ENCODE measurements around the gene CD53. TPM values are rescaled to one million over a fixed set of nuclear protein-coding genes. Genes with fewer than 3 reads are reported as not detected.
"Not testable (repeated sequence)": the region's sequence is repeated elsewhere in the genome, so short reads cannot be mapped to it uniquely, and the experiment has no call there.

CD53 gene
- total RNA-seq, 4 donors from 2014 or later = 2.2 to 7.5 (median 6.0) TPM

GRCh38 chr1:110921953-110922352 is 49.0 kb downstream of the CD53 start:
- ATAC-seq (no peak), DNase-seq (no peak)
- no peaks in the 10 kb centered on the region for H3K9me3 ChIP-seq
- H3K27ac ChIP-seq = no peak overlapping the region
- in situ Hi-C loops (cut with MboI; ENCODE audit: low sequenced_read_pairs in 4 of 4) = no loop called here
- H3K4me1 ChIP-seq = no peaks in the 10 kb centered on the region
- H3K36me3 ChIP-seq = no peaks in the 10 kb centered on the region
- H3K27me3 ChIP-seq = no peaks in the 10 kb centered on the region
- TF ChIP-seq CTCF (IDR thresholded peaks at IDR 0.05 in 4 of 5, conservative IDR thresholded peaks at IDR 0.05 in 1 of 5) = no peak
- no peak for TF ChIP-seq POLR2A (IDR thresholded peaks at IDR 0.05)
- H3K4me3 ChIP-seq = no peak overlapping the region
- intact Hi-C loops (cut with DNase I; ENCODE audit: low total_unique reads) = no loop called here

GRCh38 chr1:110927484-110928075 is 54.6 kb downstream of the CD53 start:
- in situ Hi-C loops (cut with MboI; ENCODE audit: low sequenced_read_pairs in 4 of 4) = loop anchor here in 1 of 4 donors (25.0 kb wide), 1 partner anchor 90 kb away; no protein-coding TSS in a partner anchor
- no peak overlapping the region for H3K4me3 ChIP-seq
- no peak for TF ChIP-seq POLR2A (IDR thresholded peaks at IDR 0.05)
- TF ChIP-seq CTCF (IDR thresholded peaks at IDR 0.05 in 4 of 5, conservative IDR thresholded peaks at IDR 0.05 in 1 of 5) = no peak
- H3K9me3 ChIP-seq = no peaks in the 10 kb centered on the region
- H3K4me1 ChIP-seq = no peaks in the 10 kb centered on the region
- DNase-seq (no peak), ATAC-seq (no peak)
- no peaks in the 10 kb centered on the region for H3K36me3 ChIP-seq
- H3K27ac ChIP-seq = no peak overlapping the region
- intact Hi-C loops (cut with DNase I; ENCODE audit: low total_unique reads) = no loop called here
- no peaks in the 10 kb centered on the region for H3K27me3 ChIP-seq

- Histone ChIP-seq H3K27ac (no peak overlapping the region), H3K36me3 (no peaks in the 10 kb centered on the region), H3K27me3 (no peaks in the 10 kb centered on the region), H3K4me1 (no peaks in the 10 kb centered on the region), H3K4me3 (no peak overlapping the region), H3K9me3 (no peaks in the 10 kb centered on the region)
- in situ Hi-C loops (cut with MboI; ENCODE audit: low sequenced_read_pairs in 4 of 4) = loop anchor here in 1 of 4 donors (25.0 kb wide), 1 partner anchor 91 kb away; no protein-coding TSS in a partner anchor
- TF ChIP-seq CTCF (IDR thresholded peaks at IDR 0.05 in 4 of 5, conservative IDR thresholded peaks at IDR 0.05 in 1 of 5) = no peak
- no peak for TF ChIP-seq POLR2A (IDR thresholded peaks at IDR 0.05)
- DNase-seq = no peak
- no peak for ATAC-seq
- intact Hi-C loops (cut with DNase I; ENCODE audit: low total_unique reads) = no loop called here
Measured at GRCh38 chr1:110928191-110928590, 55.2 kb downstream of the CD53 start.

GRCh38 chr1:110928904-110929303 is 56.0 kb downstream of the CD53 start:
- Histone ChIP-seq H3K9me3 (no peaks in the 10 kb centered on the region), H3K27ac (no peak overlapping the region), H3K36me3 (no peaks in the 10 kb centered on the region), H3K4me1 (no peaks in the 10 kb centered on the region), H3K4me3 (no peak overlapping the region), H3K27me3 (no peaks in the 10 kb centered on the region)
- DNase-seq = no peak
- in situ Hi-C loops (cut with MboI; ENCODE audit: low sequenced_read_pairs in 4 of 4) (loop anchor here in 1 of 4 donors (25.0 kb wide), 1 partner anchor 92 kb away; no protein-coding TSS in a partner anchor), intact Hi-C loops (cut with DNase I; ENCODE audit: low total_unique reads) (no loop called here)
- TF ChIP-seq POLR2A (IDR thresholded peaks at IDR 0.05) (no peak), CTCF (IDR thresholded peaks at IDR 0.05 in 4 of 5, conservative IDR thresholded peaks at IDR 0.05 in 1 of 5) (no peak)
- no peak for ATAC-seq

GRCh38 chr1:110931097-110931496 is 58.1 kb downstream of the CD53 start:
- H3K4me3 ChIP-seq; H3K27me3 ChIP-seq; intact Hi-C loops (cut with DNase I; ENCODE audit: low total_unique reads); DNase-seq; H3K36me3 ChIP-seq; H3K9me3 ChIP-seq; H3K4me1 ChIP-seq; H3K27ac ChIP-seq; ATAC-seq: not testable (repeated sequence)
- in situ Hi-C loops (cut with MboI; ENCODE audit: low sequenced_read_pairs in 4 of 4) = loop anchor here in 1 of 4 donors (25.0 kb wide), 1 partner anchor 94 kb away; no protein-coding TSS in a partner anchor

Data from gastrocnemius medialis (tissue), 4 donors.